NCI-H2171 treated with DMSO at 0.1 percent for 48 hours (cell line): ENCODE results near the gene KIF1B.
"Not testable (repeated sequence)": the region's sequence is repeated elsewhere in the genome, so short reads cannot be mapped to it uniquely, and the experiment has no call there.

Experiments
- DNase-seq: peaks from one replicate; lab custom pipeline; 2025; lab: John Stamatoyannopoulos, UW

The KIF1B gene

GRCh38 chr1:10328180-10328963, 118.0 kb downstream of the KIF1B start:
- no peak for DNase-seq

DNA sequence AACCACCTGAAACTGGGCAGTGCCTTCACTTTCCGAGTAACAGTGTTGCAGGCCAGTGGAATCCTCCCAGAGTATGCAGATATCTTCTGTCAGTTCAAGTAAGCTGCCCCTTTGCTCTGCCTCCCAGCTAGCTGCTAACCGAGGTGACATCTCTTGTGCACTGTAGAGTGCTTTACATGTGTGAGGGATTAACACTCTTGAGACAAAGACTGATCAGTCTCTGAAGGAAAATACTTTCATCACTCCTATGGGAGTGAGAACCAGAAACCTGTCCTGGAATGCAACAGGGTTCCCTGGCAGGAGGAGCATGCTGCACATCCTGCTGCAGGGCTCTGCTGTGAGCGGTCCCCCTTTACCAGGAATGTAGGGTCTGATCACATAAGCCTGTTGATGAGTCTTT, 127.1 kb downstream of the KIF1B start:
- no peak for DNase-seq

DNA sequence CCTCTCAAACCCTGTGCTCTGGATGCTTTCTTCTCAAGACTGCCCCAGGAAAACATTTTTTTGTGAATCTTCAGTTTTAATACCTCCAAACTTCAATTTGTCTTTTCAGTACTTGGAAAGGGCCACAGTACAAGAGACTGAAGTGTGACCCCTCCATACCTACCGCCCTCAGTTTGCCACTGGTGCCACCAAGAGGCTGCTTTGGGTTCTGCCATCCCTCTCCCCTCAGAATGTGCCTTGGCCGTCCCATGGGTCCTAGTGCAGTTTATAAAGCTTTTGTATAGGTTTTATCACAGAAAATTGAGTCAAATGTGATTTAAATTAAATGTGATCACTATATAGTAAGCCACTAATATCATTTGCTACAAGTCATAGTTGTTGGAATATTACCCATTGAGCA, 127.7 kb downstream of the KIF1B start:
- DNase-seq: peak; percentile 14

GRCh38 chr1:10338611-10339010, 128.2 kb downstream of the KIF1B start:
- DNase-seq: no peak

DNA sequence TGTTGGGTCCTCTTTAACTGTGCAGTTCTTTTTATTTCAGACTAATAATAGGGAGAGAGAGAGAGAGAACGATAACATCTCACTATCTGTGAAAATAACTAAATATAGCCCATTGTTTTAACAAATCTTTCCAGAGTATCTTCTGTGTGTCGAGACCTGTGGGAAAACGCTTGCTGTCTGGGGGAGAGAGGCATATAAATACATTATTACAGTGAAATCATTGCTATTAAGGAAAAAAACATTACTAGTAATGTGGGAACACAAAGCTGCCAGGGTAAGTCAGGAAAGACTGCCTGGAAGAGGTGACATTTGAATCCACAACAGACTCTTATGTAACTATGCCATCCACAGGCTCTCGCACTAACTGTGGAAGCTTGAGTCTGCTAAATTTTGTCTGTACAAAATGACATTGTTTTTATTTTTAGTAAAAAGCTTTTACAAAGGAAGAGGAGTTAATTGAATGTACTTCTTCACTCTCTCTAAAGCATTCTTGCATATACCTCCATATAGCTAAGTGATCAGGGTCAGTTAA, 128.7 kb downstream of the KIF1B start:
- DNase-seq: no peak

- no peak for DNase-seq
These were observed 129.4 kb downstream of the KIF1B start for GRCh38 chr1:10339815-10340214.

DNA sequence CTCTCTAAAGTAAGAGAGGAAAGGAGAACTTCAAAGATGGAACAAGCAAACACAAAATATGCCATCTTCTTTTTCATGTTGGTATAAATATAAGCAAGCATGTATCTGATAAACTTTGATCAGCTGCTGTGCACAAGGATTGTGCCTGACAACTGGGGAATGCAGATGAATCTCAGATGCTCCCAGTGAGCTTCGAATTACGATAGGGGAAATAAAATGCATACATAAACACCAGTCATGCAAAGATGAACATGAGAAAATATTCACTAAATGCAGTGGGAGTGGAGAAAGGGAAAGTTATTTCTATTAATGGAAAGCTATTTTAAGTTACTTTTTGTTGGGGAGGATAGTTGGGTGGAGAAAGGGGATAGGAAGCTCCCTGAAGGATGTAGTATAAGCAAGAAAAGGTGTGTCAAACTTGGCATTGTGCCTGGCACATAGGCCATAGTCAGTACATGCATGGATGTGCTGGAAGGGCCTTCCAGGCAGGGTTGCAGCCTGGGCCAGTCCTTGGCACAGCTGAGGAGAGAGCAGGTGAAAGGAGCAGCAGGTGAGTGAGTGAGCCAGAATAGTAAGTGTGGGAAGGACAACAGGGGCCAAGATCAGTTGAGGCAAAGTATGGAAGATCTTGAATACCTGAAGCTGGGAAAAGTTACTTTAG, 130.7 kb downstream of the KIF1B start:
- no peak for DNase-seq

DNA sequence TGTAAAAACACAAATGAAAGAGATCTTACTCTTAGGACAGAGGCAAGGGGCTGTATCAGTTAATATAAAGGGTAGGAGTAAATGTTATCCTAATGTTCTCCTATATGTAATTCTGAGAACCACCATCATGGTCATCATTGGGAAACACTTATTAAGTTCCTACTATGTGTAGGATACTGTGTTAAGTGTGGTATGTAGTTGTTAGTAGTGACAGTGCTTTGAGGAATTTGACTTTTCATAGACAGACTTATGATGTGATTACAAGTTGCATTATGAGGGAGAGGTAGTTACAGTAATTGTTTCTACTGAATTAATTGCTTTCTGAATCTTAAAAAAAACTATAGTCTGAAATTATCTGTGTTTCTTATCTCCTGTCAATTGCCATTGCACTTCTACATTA, 136.7 kb downstream of the KIF1B start:
- DNase-seq: no peak

GRCh38 chr1:10353282-10353681, 142.9 kb downstream of the KIF1B start:
- no peak for DNase-seq

DNA sequence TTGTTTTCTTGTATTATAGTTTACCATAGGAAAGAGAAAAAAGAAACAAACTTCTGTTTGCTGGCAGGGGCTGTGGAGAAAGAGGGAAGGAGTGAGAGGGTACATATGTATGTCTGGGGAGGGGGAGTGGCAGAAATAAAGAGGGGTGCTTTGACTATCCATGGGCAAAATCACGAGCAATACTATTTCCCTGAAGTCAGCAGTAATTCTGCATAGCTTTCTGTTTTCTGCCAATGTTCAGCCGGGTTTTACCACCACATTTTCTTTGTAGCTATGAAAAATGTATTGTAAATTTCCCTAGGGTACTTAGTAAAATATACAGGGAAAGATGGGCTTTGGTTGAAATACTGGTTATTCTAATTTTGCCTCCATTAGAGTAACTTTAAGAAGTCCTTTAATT, 143.3 kb downstream of the KIF1B start:
- DNase-seq: no peak

GRCh38 chr1:10360045-10360444, 149.7 kb downstream of the KIF1B start:
- no peak for DNase-seq

DNA sequence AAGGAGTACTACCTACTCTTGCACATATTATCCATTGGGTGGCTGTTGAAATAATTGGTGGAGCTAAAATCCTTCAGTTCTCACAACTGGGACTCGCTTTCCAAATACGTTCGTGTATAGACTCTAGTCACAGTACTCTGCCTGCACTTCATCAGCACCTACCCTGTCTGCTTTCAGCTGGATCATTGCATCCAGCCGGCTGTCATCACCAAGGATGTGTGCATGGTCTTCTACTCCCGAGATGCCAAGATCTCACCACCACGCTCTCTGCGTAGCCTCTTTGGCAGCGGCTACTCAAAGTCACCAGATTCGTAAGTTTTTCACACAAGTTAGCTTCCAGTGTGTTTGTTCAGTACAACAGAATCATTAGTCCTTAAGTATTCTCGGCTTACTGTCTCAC, 151.1 kb downstream of the KIF1B start:
- no peak for DNase-seq

DNA sequence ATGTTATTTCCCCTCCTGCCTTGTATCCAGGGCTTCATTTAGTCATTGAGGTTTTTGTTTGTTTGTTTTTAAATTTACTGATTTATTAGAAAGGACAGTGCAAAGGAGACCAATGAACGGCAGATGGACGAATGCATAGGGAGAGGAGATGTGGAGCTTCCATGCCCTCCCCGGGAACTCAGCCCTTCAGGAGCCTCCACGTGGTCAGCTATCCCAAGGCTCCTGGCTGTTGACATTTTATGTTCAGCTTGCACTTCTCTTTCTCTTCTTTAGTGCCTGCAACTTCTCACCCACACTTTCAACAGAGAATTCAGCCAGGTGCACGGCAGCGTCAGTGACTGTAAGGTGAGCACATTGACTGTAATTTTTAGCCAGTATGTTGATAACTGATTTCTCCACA, 157.8 kb downstream of the KIF1B start:
- no peak for DNase-seq

DNA sequence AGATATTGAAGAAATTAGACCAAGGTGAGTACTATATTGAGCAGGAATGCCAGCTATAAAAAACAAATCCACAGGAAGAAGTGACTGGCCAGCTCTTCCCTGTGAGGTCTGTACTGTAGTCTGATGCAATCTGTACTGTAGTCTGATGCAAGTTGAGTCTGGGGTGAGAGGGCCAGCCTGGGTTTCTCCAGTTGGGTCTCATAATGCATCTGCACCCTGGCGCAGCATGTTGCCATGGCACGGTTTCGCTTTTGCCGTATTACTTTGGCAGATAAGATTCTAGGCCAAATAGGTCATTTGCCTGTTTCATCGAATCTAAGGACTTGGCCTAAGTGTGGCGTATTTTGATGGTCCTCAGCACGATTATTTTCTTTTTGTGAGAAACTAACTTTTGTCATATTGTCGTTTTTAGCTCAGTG, 164.1 kb downstream of the KIF1B start:
- DNase-seq: no peak

GRCh38 chr1:10377365-10378029, 167.1 kb downstream of the KIF1B start:
- DNase-seq: not testable (repeated sequence)

DNA sequence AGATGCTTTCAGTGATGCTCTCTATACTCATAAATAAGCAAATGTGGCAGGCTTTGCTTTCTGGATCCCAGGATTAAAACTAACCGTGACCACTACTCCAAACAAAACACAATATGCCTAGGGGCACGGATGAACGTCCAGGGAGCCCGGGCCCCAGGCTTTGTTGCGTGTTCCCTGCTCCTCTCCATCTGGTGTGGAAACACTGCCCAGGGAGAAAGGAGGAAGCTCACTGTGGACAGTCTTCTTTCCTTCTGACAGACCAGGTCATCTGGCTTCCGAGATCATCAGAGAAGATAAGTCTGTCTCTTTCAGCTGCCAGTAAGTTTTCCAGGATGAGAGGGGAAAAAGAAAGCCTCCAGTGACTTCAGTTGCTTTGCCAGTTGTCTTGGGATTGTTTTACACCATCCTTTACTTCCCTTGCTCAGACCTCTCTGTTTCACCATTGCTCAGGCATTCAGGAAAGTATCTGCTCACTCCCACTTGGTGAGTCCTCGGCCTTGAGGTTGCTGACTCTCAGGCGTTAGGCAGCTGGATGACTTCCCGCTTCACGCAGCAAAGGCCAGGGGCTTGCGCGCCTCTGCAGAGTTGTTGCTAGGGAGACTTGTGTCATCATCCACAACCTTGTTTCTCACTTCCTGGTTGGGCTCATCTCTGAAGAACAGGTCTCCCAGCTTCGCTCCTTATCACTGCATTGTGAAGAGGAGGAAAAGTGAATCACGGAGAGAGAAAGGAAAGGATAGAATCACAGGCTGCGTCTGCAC, 167.9 kb downstream of the KIF1B start:
- no peak for DNase-seq

DNA sequence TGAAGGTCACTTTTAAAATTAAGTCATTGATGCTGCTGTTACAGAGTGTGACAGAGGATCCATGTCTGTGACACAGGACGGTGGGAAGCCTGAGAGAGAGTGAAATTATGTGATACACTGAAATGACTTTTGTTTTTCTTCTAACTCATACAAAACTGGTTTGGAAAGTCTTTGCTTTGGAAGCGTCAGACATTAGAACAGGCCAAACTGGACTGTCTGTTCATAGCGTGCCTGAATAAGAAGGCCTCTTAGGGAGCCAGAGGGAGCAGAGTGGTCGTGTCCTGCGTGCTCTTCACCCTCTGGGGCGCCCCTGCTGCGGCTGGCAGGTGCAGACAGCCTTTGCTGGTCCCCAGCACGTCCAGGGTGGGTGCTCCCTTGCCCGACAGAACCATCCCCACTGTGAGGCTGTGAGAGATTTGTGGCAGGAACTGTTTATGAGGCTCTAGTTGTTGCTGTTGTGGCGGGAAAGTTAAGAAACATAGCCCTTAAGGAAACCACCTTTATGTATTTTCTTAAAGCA, 168.8 kb downstream of the KIF1B start:
- DNase-seq: no peak

GRCh38 chr1:10379676-10380075, 169.3 kb downstream of the KIF1B start:
- DNase-seq: no peak

DNA sequence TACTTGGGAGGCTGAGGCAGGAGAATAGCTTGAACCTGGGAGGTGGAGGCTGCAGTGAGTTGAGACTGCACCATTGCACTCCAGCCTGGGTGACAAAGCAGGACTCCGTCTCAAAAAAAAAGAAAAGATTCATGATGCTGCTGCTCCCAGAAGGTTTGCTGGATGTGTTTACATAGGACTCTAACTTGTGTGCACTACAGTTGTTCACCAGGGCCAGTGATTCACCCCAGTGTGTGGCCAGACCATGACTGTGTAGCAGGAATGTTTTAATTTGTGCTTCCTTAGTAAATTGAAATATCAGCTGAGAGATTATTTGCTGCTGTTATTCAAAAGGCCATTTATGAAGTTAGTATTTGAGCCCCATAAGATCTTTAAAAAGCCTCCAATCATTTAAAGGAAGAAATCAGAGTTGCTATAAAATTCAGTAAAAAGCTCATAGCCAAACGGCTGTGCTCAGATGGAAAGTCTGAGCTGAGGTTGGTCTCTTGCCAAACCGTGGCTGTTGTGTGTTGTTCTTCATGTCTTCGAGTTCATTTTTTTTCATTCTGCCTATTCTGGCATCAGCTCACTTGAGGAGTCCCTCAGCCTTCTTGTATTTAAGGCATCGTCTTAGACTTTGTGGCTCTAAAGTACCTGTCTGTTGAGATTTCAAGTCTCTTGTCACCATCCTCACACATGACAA, 170.4 kb downstream of the KIF1B start:
- DNase-seq: no peak

DNA sequence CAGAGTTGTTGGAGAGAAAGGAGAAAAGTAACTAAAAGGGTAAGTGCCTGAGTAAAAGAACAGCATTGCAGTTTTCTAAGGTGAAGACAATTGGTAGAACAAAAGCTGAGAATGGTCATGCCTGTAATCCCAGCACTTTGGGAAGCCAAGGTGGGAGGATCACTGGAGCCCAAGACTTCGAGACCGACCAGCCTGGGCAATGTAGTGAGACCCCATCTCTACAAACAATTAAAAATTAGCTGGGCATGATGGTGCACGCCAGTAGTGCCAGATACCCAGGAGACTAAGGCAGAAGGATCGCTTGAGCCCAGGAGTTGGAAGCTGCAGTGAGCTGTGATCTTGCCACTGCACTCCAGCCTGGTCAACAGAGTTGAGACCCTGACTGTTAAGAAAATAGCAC, 173.3 kb downstream of the KIF1B start:
- DNase-seq: no peak

DNA sequence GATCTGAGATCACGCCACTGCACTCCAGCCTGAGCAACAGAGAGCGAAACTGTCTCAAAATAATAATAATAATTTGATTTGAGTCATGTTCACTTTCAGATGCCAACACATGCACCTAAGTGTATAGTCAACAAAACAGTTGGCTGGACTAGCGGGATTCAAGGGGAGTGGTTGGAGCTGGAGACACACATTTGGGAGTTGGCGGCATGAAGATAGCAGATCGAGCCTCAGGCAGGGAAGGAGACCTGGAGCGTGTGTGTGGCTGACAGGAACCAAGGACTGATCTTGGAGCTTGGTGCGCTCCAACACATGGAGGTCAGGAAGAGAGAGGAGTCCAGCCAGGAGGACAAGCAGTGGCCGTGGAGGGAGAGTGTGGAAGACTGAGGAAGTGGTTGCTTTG, 173.8 kb downstream of the KIF1B start:
- DNase-seq: no peak
